GM19240 (cell line): ENCODE measurements around the gene MOV10L1.

Source experiments
- DNase-seq: peaks from one replicate; pipeline ENCODE4 v3.0.0; 2011; ENCODE audit warnings: low spot score; ENCODE audit not compliant: insufficient read length

The MOV10L1 gene

GRCh38 chr22:50089682-50090411 lies at the start of gene MOV10L1:
TSS of gene MOV10L1 (plus strand) at chr22:50090006. CDS start at chr22:50090089, 83 bp downstream.
- no peak for DNase-seq

- no peak for DNase-seq
Observed at GRCh38 chr22:50040717-50041116, 49.1 kb upstream of the MOV10L1 start.

- no peak for DNase-seq
Observed at GRCh38 chr22:50041361-50042065, 48.3 kb upstream of the MOV10L1 start.

GRCh38 chr22:50044485-50045118 lies 45.2 kb upstream of the MOV10L1 start:
- no peak for DNase-seq

GRCh38 chr22:50045211-50046018 lies 44.4 kb upstream of the MOV10L1 start:
- no peak for DNase-seq

- DNase-seq, result no peak
Observed at GRCh38 chr22:50046019-50046415, 43.8 kb upstream of the MOV10L1 start.

GRCh38 chr22:50046481-50047245 lies 43.1 kb upstream of the MOV10L1 start:
- DNase-seq, result no peak

GRCh38 chr22:50047346-50047745 lies 42.5 kb upstream of the MOV10L1 start:
- DNase-seq, result no peak

- no peak for DNase-seq
Observed at GRCh38 chr22:50048061-50048765, 41.6 kb upstream of the MOV10L1 start.

GRCh38 chr22:50048836-50049235 lies 41.0 kb upstream of the MOV10L1 start:
- DNase-seq, result no peak

- DNase-seq, result no peak
Observed at GRCh38 chr22:50049299-50050195, 40.3 kb upstream of the MOV10L1 start.

- DNase-seq, result no peak
Observed at GRCh38 chr22:50051930-50052329, 37.9 kb upstream of the MOV10L1 start.

GRCh38 chr22:50053861-50054260 lies 35.9 kb upstream of the MOV10L1 start:
- DNase-seq, result no peak

- DNase-seq, result no peak
Observed at GRCh38 chr22:50056214-50056972, 33.4 kb upstream of the MOV10L1 start.

GRCh38 chr22:50057278-50058060 lies 32.3 kb upstream of the MOV10L1 start:
- no peak for DNase-seq

- DNase-seq, result no peak
Observed at GRCh38 chr22:50058061-50058905, 31.5 kb upstream of the MOV10L1 start, which contains the start of gene TTLL8. TSS of gene TTLL8 (minus strand) at chr22:50058298.
